NCI-H2081 (cell line): Measurements from ENCODE around the gene ADGRG1.
"Not testable (repeated sequence)": the region's sequence is repeated elsewhere in the genome, so short reads cannot be mapped to it uniquely, and the experiment has no call there.

ENCODE experiments used
- DNase-seq, 2 experiments: peaks; one replicate each; lab custom pipeline; 2025; lab: John Stamatoyannopoulos, UW

Gene ADGRG1

GRCh38 chr16:57698812-57699405 lies 70.5 kb downstream of the ADGRG1 start:
- DNase-seq: no peak

GRCh38 chr16:57699481-57699880 lies 71.1 kb downstream of the ADGRG1 start:
- DNase-seq: no peak

GRCh38 chr16:57699899-57700298 lies 71.5 kb downstream of the ADGRG1 start:
- no peak for DNase-seq

GRCh38 chr16:57700781-57701551 lies 72.5 kb downstream of the ADGRG1 start:
- no peak for DNase-seq

- DNase-seq: no peak
Measured at GRCh38 chr16:57701759-57702371, 73.4 kb downstream of the ADGRG1 start.

- no peak for DNase-seq
Measured at GRCh38 chr16:57703416-57704010, 75.1 kb downstream of the ADGRG1 start.

GRCh38 chr16:57704011-57704904 lies 75.8 kb downstream of the ADGRG1 start:
- DNase-seq: no peak

- DNase-seq: no peak
Measured at GRCh38 chr16:57704905-57705852, 76.7 kb downstream of the ADGRG1 start.

- no peak for DNase-seq
Measured at GRCh38 chr16:57706717-57707116, 78.3 kb downstream of the ADGRG1 start.

GRCh38 chr16:57707331-57707730 lies 78.9 kb downstream of the ADGRG1 start:
- no peak for DNase-seq

- DNase-seq: no peak
Measured at GRCh38 chr16:57708168-57708567, 79.7 kb downstream of the ADGRG1 start.

GRCh38 chr16:57709663-57710062 lies 81.2 kb downstream of the ADGRG1 start:
- DNase-seq: no peak

- no peak for DNase-seq
Measured at GRCh38 chr16:57711346-57711745, 82.9 kb downstream of the ADGRG1 start.

- no peak for DNase-seq
Measured at GRCh38 chr16:57711993-57712392, 83.6 kb downstream of the ADGRG1 start.

- not testable (repeated sequence) for DNase-seq
Measured at GRCh38 chr16:57712569-57712968, 84.1 kb downstream of the ADGRG1 start.

- DNase-seq: no peak
Measured at GRCh38 chr16:57713596-57713995, 85.2 kb downstream of the ADGRG1 start.

- DNase-seq: no peak
Measured at GRCh38 chr16:57714047-57714446, 85.6 kb downstream of the ADGRG1 start.
